ENCODE data around the gene PLAA. TPM values are rescaled to one million over a fixed set of nuclear protein-coding genes. Genes with fewer than 3 reads are reported as not detected.
A peak's percentile ranks its signal among the peaks of the same experiment; 100 is the strongest.

Gene PLAA
- total RNA-seq, 2 experiments from 2014 or later = 30.1 to 34.1 TPM

DNA sequence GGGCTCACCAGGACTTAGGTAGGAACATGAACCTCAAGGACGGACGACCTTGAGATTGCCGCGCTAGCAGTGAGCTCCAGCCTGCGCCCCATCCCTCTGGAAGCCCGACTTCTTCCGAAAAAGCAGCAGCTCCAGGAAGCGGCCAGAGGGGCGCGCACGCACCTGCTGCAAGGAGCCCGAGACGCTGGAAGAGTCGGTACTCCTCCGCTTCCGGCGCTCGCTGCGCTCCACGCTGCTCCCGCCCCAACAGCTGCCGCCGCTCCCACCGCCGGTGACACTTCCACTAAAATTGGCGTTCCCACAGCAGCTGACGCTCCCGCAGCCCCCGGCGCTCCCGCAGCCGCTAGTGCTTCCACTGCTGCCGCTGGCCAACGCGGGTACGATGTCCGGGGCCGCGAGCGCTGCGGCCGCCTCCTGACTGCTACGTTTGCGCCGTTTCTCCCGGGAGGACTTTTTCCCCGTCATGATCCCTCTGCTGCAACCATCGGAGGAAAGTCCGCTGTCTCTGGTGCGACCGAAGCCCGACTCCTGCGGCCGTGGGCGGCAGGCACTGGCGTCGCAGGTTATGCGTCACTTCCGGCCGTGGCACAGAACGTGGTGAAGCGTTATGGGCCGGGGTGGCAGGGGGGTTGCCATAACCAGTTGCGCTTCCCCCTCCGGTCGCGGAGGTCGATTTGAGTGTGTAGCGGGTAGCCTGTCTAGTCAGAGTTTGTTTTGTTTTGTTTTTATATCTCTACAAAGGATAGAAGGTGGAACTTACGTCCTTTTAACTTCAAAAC, 54.6 kb downstream of the PLAA start, which contains the start of gene CAAP1:
TSS of gene CAAP1 (minus strand) at position 552 of the 779 bp plus-strand sequence. CDS start at position 465, 87 bp downstream.
- peaks cover 2% of the 10 kb centered on the region for H3K9me3 Mint-ChIP-seq
- Histone ChIP-seq H3K27ac (ENCODE audit: low read depth in 1 of 2, low read length in 2 of 2) (peak within 1 kb of the TSS; percentile 94 to 95), H3K4me3 (ENCODE audit: low read length) (peak within 1 kb of the TSS; percentile 88), H3K4me1 (ENCODE audit: insufficient read depth, low read length) (peaks cover 23% of the 10 kb centered on the region), H3K9me3 (ENCODE audit: control insufficient read depth in 1 of 2, insufficient read depth in 1 of 2, low read length in 2 of 2) (no peaks in the 10 kb centered on the region), H3K36me3 (ENCODE audit: insufficient read depth, low read length) (peaks cover 3% of the 10 kb centered on the region), H3K27me3 (ENCODE audit: control insufficient read depth in 1 of 2, insufficient read depth in 2 of 2, low read length in 2 of 2) (no peaks in the 10 kb centered on the region)
- CTCF ChIA-PET = interaction anchor here (0.8 to 2.6 kb wide), 6 partner anchors 9 to 81 kb away, joined by 3 to 18 read pairs (median 4); partner anchors contain the start of genes IFT74 and PLAA
- H3K27me3 Mint-ChIP-seq = no peaks in the 10 kb centered on the region
- DNase-seq (peak; percentile 82 to 96 (median 89)), ATAC-seq (ENCODE audit: poor library complexity) (peak; percentile 92)
- POLR2A ChIA-PET = interaction anchor here (0.7 to 3.0 kb wide), 6 partner anchors 16 to 681 kb away, joined by 3 to 40 read pairs (median 4); partner anchors contain the start of genes C9orf72, IFT74 and PLAA
- TF ChIP-seq, protein P1, sequence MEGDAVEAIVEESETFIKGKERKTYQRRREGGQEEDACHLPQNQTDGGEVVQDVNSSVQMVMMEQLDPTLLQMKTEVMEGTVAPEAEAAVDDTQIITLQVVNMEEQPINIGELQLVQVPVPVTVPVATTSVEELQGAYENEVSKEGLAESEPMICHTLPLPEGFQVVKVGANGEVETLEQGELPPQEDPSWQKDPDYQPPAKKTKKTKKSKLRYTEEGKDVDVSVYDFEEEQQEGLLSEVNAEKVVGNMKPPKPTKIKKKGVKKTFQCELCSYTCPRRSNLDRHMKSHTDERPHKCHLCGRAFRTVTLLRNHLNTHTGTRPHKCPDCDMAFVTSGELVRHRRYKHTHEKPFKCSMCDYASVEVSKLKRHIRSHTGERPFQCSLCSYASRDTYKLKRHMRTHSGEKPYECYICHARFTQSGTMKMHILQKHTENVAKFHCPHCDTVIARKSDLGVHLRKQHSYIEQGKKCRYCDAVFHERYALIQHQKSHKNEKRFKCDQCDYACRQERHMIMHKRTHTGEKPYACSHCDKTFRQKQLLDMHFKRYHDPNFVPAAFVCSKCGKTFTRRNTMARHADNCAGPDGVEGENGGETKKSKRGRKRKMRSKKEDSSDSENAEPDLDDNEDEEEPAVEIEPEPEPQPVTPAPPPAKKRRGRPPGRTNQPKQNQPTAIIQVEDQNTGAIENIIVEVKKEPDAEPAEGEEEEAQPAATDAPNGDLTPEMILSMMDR (IDR thresholded peaks at IDR 0.05) = peak; percentile 46
- intact Hi-C loops (cut with DNase I, micrococcal nuclease) = loop anchor here (1.0 to 5.0 kb wide), 4 partner anchors 55 to 680 kb away; partner anchors contain the start of genes C9orf72 (in 2 of the 2), IFT74 (in 1 of the 2) and PLAA (in 1 of the 2)
- peaks cover 31% of the 10 kb centered on the region for H3K36me3 Mint-ChIP-seq (ENCODE audit: low read depth)
- peak within 1 kb of the TSS; percentile 100 for H3K4me3 Mint-ChIP-seq
- peaks cover 49% of the 10 kb centered on the region for H3K4me1 Mint-ChIP-seq (ENCODE audit: low read depth)
- H3K27ac Mint-ChIP-seq = peak within 1 kb of the TSS; percentile 98

DNA sequence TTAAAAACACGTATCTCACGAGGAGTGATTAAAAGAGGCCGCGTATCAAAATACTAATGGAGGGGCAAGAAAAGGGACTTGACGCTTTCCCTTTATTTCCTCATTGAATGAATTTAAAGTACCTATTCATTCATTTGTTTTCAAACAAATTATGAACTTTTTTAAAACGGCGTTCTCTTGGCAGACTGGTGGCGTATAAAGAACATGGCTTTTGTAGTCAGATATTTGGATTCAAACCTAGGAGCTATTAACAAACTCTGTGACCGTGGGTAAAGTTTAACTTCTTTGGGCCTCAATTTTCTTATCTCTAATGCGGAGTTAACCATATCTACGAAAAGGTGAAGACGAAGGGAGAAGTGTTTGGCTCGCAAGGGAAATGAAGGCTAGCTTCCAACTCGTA, 55.3 kb downstream of the PLAA start:
- peaks cover 38% of the 10 kb centered on the region for H3K36me3 Mint-ChIP-seq (ENCODE audit: low read depth)
- POLR2A ChIA-PET = interaction anchor here (0.7 to 3.0 kb wide), 5 partner anchors 32 to 682 kb away, joined by 3 to 40 read pairs (median 4); partner anchors contain the start of genes C9orf72, IFT74 and PLAA
- Histone ChIP-seq H3K27ac (ENCODE audit: low read depth in 1 of 2, low read length in 2 of 2) (peak overlapping the region; percentile 94 to 95), H3K4me1 (ENCODE audit: insufficient read depth, low read length) (peaks cover 23% of the 10 kb centered on the region), H3K9me3 (ENCODE audit: control insufficient read depth in 1 of 2, insufficient read depth in 1 of 2, low read length in 2 of 2) (no peaks in the 10 kb centered on the region), H3K36me3 (ENCODE audit: insufficient read depth, low read length) (peaks cover 3% of the 10 kb centered on the region), H3K27me3 (ENCODE audit: control insufficient read depth in 1 of 2, insufficient read depth in 2 of 2, low read length in 2 of 2) (no peaks in the 10 kb centered on the region), H3K4me3 (ENCODE audit: low read length) (peak overlapping the region; percentile 88)
- peak in 2 of 14 experiments; percentile 3 to 10 for DNase-seq
- intact Hi-C loops (cut with DNase I, micrococcal nuclease) = loop anchor here (1.0 to 5.0 kb wide), 4 partner anchors 56 to 681 kb away; partner anchors contain the start of genes C9orf72 (in 2 of the 2), IFT74 (in 1 of the 2) and PLAA (in 1 of the 2)
- TF ChIP-seq, protein P1 (IDR thresholded peaks at IDR 0.05) = no peak
- no peaks in the 10 kb centered on the region for H3K27me3 Mint-ChIP-seq
- H3K9me3 Mint-ChIP-seq = peaks cover 2% of the 10 kb centered on the region
- no peak for ATAC-seq (ENCODE audit: poor library complexity)
- H3K27ac Mint-ChIP-seq = peak overlapping the region; percentile 98
- H3K4me1 Mint-ChIP-seq (ENCODE audit: low read depth) = peaks cover 49% of the 10 kb centered on the region
- H3K4me3 Mint-ChIP-seq = peak overlapping the region; percentile 100
- CTCF ChIA-PET = interaction anchor here (0.8 to 2.6 kb wide), 6 partner anchors 10 to 82 kb away, joined by 3 to 18 read pairs (median 4); partner anchors contain the start of genes IFT74 and PLAA

DNA sequence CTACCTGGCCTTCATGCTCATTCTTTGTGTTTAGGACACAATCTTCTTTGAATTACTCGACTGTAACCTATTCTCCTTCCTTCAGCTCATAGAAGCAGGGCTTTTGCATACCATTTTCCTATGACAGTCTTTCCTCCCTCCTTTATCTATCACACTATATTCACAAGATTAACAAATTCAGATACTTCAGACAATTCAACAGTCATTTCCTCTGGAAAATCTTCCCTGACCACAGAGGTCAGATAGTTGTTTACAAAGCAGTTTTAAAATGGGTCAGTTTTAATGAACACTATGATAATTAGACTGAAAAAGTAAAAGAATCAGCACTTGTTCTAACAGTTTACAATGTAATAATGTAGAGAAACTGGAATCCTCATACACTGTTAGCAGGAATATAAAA, 58.8 kb downstream of the PLAA start:
- no peak overlapping the region for H3K27ac ChIP-seq (ENCODE audit: low read depth in 1 of 2, low read length in 2 of 2)
- no peak overlapping the region for H3K4me3 ChIP-seq (ENCODE audit: low read length)
- ChIA-PET CTCF (no interaction called here), POLR2A (no interaction called here)
- Mint-ChIP-seq H3K27ac (no peak overlapping the region), H3K27me3 (no peaks in the 10 kb centered on the region), H3K36me3 (ENCODE audit: low read depth) (peaks cover 70% of the 10 kb centered on the region), H3K4me3 (no peak overlapping the region), H3K9me3 (no peaks in the 10 kb centered on the region), H3K4me1 (ENCODE audit: low read depth) (peaks cover 47% of the 10 kb centered on the region)
- intact Hi-C loops (cut with DNase I, micrococcal nuclease) = no loop called here
- TF ChIP-seq, protein P1 (IDR thresholded peaks at IDR 0.05) = no peak
- H3K27me3 ChIP-seq (ENCODE audit: control insufficient read depth in 1 of 2, insufficient read depth in 2 of 2, low read length in 2 of 2) = no peaks in the 10 kb centered on the region
- H3K4me1 ChIP-seq (ENCODE audit: insufficient read depth, low read length) = peaks cover 21% of the 10 kb centered on the region
- peaks cover 15% of the 10 kb centered on the region for H3K36me3 ChIP-seq (ENCODE audit: insufficient read depth, low read length)
- ATAC-seq (ENCODE audit: poor library complexity) (no peak), DNase-seq (no peak)
- H3K9me3 ChIP-seq (ENCODE audit: control insufficient read depth in 1 of 2, insufficient read depth in 1 of 2, low read length in 2 of 2) = no peaks in the 10 kb centered on the region
